GM23338 (cell line): Measurements from ENCODE around the gene SND1. TPM values are rescaled to one million over a fixed set of nuclear protein-coding genes. Genes with fewer than 3 reads are reported as not detected.

Experiments used
- ATAC-seq: fragments of 200-7000 bp; cut with Tn5 transposase; 3 replicates; pipeline ENCODE4 v1.9.1; 2020
- DNase-seq: peaks from one replicate; pipeline ENCODE4 v3.0.0-alpha.2; 2015; ENCODE audit warnings: low spot score
- H2AFZ ChIP-seq: fragments of 200-600 bp; sonication (generic); 2 replicates; pipeline ENCODE4 v1.8.0; 2016; ENCODE audit warnings: antibody characterized with exemption, mild to moderate bottlenecking, moderate library complexity
- H3F3A ChIP-seq: fragments of 200-600 bp; sonication (generic); replicated peaks from 2 replicates; pipeline ENCODE4 v1.8.0; 2017; ENCODE audit warnings: antibody characterized with exemption, mixed run types, low read depth
- H3K27ac ChIP-seq: fragments of 200-600 bp; sonication (generic); 2 replicates; pipeline ENCODE4 v1.6.1; 2016; ENCODE audit warnings: low read depth
- H3K27me3 ChIP-seq: fragments of 200-600 bp; sonication (generic); 2 replicates; pipeline ENCODE4 v1.8.0; 2016; ENCODE audit warnings: mild to moderate bottlenecking, mixed run types, moderate library complexity; ENCODE audit not compliant: insufficient read depth
- H3K36me3 ChIP-seq: fragments of 200-600 bp; sonication (generic); 2 replicates; pipeline ENCODE4 v1.8.0; 2016; ENCODE audit warnings: mild to moderate bottlenecking; ENCODE audit not compliant: insufficient read depth
- H3K4me1 ChIP-seq: fragments of 200-600 bp; sonication (generic); 2 replicates; pipeline ENCODE4 v1.8.0; 2016; ENCODE audit warnings: mild to moderate bottlenecking, moderate library complexity; ENCODE audit not compliant: insufficient read depth
- H3K4me2 ChIP-seq: fragments of 200-600 bp; sonication (generic); 2 replicates; pipeline ENCODE4 v1.7.1; 2017; ENCODE audit warnings: mixed run types
- H3K4me3 ChIP-seq: fragments of 200-600 bp; sonication (generic); 2 replicates; pipeline ENCODE4 v1.6.1; 2016; ENCODE audit warnings: mixed run types
- H3K79me2 ChIP-seq: fragments of 200-600 bp; sonication (generic); replicated peaks from 2 replicates; pipeline ENCODE4 v1.8.0; 2017; ENCODE audit warnings: mild to moderate bottlenecking; ENCODE audit not compliant: insufficient read depth
- H3K9me2 ChIP-seq: fragments of 200-600 bp; sonication (generic); 2 replicates; pipeline ENCODE4 v1.8.0; 2017; ENCODE audit not compliant: insufficient read depth
- H4K20me1 ChIP-seq: fragments of 200-600 bp; sonication (generic); replicated peaks from 2 replicates; pipeline ENCODE4 v1.8.0; 2017; ENCODE audit warnings: mild to moderate bottlenecking; ENCODE audit not compliant: insufficient read depth
- H3K27ac Mint-ChIP-seq: 2 replicates; pipeline ENCODE4 v1.8.0; 2020; ENCODE audit warnings: inconsistent platforms, mild to moderate bottlenecking, moderate library complexity, mixed read lengths
- H3K27me3 Mint-ChIP-seq: 3 replicates; pipeline ENCODE4 v1.8.0; 2022; ENCODE audit warnings: low read depth, mild to moderate bottlenecking, moderate library complexity, mixed read lengths, inconsistent platforms; ENCODE audit not compliant: insufficient read depth, poor library complexity
- H3K36me3 Mint-ChIP-seq: 3 replicates; pipeline ENCODE4 v1.8.0; 2021; ENCODE audit warnings: low read depth, mild to moderate bottlenecking, inconsistent platforms, moderate library complexity, mixed read lengths
- H3K4me1 Mint-ChIP-seq: 3 replicates; pipeline ENCODE4 v1.8.0; 2020; ENCODE audit warnings: mild to moderate bottlenecking, inconsistent platforms, mixed read lengths
- H3K4me3 Mint-ChIP-seq: 3 replicates; pipeline ENCODE4 v1.8.0; 2021; ENCODE audit warnings: moderate library complexity, mild to moderate bottlenecking, inconsistent platforms, mixed read lengths
- H3K9me3 Mint-ChIP-seq: 3 replicates; pipeline ENCODE4 v1.8.0; 2020; ENCODE audit warnings: moderate library complexity, mild to moderate bottlenecking, inconsistent platforms, mixed read lengths
- CREB1 ChIP-seq: fragments of 250-450 bp; sonication (Bioruptor Pico); IDR thresholded peaks from 2 replicates; pipeline ENCODE4 v1.5.0; 2020; ENCODE audit warnings: low read depth, mild to moderate bottlenecking, moderate library complexity
- CTCF ChIP-seq, 2 experiments: fragments of 200-600 bp in 1 of 2; sonication (generic) in 1 of 2; conservative IDR thresholded peaks; 2 replicates each; pipeline versions ENCODE4 v1.5.1 to v1.6.1; 2016 to 2017; ENCODE audit warnings: antibody characterized with exemption in 2 of 2, low read depth in 2 of 2, mild to moderate bottlenecking in 2 of 2, moderate library complexity in 1 of 2
- ETS1 ChIP-seq: IDR thresholded peaks from 2 replicates; pipeline ENCODE4 v1.6.1; 2016; ENCODE audit warnings: antibody characterized with exemption
- EZH2 ChIP-seq: fragments of 200-600 bp; sonication (generic); IDR thresholded peaks from one replicate; pipeline ENCODE4 v1.8.0; 2017; ENCODE audit warnings: antibody characterized with exemption, mild to moderate bottlenecking, low read depth; ENCODE audit not compliant: unreplicated experiment
- JUNB ChIP-seq: IDR thresholded peaks from one replicate; pipeline ENCODE4 v1.6.1; 2016; ENCODE audit warnings: antibody characterized with exemption; ENCODE audit not compliant: unreplicated experiment
- NANOG ChIP-seq: IDR thresholded peaks from 2 replicates; pipeline ENCODE4 v1.6.1; 2016; ENCODE audit warnings: antibody characterized with exemption, borderline replicate concordance
- POLR2AphosphoS5 ChIP-seq: IDR thresholded peaks from 2 replicates; pipeline ENCODE4 v1.6.1; 2016; ENCODE audit warnings: antibody characterized with exemption, low read depth
- REST ChIP-seq: IDR thresholded peaks from one replicate; pipeline ENCODE4 v1.6.1; 2018; ENCODE audit warnings: antibody characterized with exemption; ENCODE audit not compliant: unreplicated experiment
- STAT1 ChIP-seq: IDR thresholded peaks from one replicate; pipeline ENCODE4 v1.6.1; 2016; ENCODE audit warnings: antibody characterized with exemption; ENCODE audit not compliant: unreplicated experiment
- ZNF114 ChIP-seq: fragments of 250-450 bp; sonication (Bioruptor Pico); IDR thresholded peaks from 2 replicates; pipeline ENCODE4 v1.5.0; 2020; ENCODE audit warnings: mild to moderate bottlenecking, moderate library complexity
- ZNF331 ChIP-seq: fragments of 250-450 bp; sonication (Bioruptor Pico); IDR thresholded peaks from 2 replicates; pipeline ENCODE4 v1.5.0; 2020; ENCODE audit warnings: low read depth, mild to moderate bottlenecking, moderate library complexity
- polyA plus RNA-seq: library from polyadenylated mRNA; unstranded; fragments of >200 nt; fragmentation: Nextera tagmentation; extraction: Ambion mirVana; gene quantifications from 2 replicates; pipeline ENCODE4 v1.2.1, GENCODE V29; 2016
- total RNA-seq: library from RNA; depleted of rRNA; stranded (reverse); fragments of >200 nt; shearing (Covaris generic); gene quantifications from 2 replicates; pipeline ENCODE4 v1.2.3, GENCODE V29; 2014

The SND1 gene
- total and polyA plus RNA-seq, 2 experiments from 2014 or later: 107 to 254 TPM

- H3K4me3 ChIP-seq: no peak overlapping the region
- no peak; the same call in 2 of the 3 replicates for ATAC-seq
- no peak overlapping the region for H3K4me3 Mint-ChIP-seq
- peak overlapping the region; percentile 30 for H3K4me2 ChIP-seq
- H4K20me1 ChIP-seq: peaks cover 45% of the 10 kb centered on the region
- TF ChIP-seq ZNF114 (CRISPR knock-in tag) (no peak), CTCF (conservative IDR thresholded peaks at IDR 0.05; ENCODE audit: low read depth in 2 of 2) (no peak)
- no peak overlapping the region for H3K27ac Mint-ChIP-seq
- no peak overlapping the region for H2AFZ ChIP-seq
- H3K36me3 Mint-ChIP-seq: no peaks in the 10 kb centered on the region
- H3K27ac ChIP-seq: no peak overlapping the region
- H3K9me3 Mint-ChIP-seq: no peaks in the 10 kb centered on the region
- H3K79me2 ChIP-seq: peaks cover 89% of the 10 kb centered on the region
- DNase-seq: no peak
- peaks cover 6% of the 10 kb centered on the region for H3K27me3 Mint-ChIP-seq
- no peaks in the 10 kb centered on the region for H3K9me2 ChIP-seq
- H3K36me3 ChIP-seq: no peaks in the 10 kb centered on the region
- H3F3A ChIP-seq: no peaks in the 10 kb centered on the region
- H3K4me1 Mint-ChIP-seq: peaks cover 79% of the 10 kb centered on the region
- no peaks in the 10 kb centered on the region for H3K27me3 ChIP-seq
- peaks cover 88% of the 10 kb centered on the region for H3K4me1 ChIP-seq
Observed at GRCh38 chr7:127809261-127809702, 157.3 kb downstream of the SND1 start.

GRCh38 chr7:127810113-127810512 is 158.1 kb downstream of the SND1 start:
- peaks cover 86% of the 10 kb centered on the region for H3K4me1 Mint-ChIP-seq
- TF ChIP-seq ZNF331 (CRISPR knock-in tag): no peak
- TF ChIP-seq CREB1 (CRISPR knock-in tag): no peak
- no peak for TF ChIP-seq NANOG
- TF ChIP-seq ETS1: no peak
- no peak for TF ChIP-seq STAT1
- no peak for TF ChIP-seq JUNB
- no peak for TF ChIP-seq EZH2
- no peak for TF ChIP-seq POLR2AphosphoS5
- TF ChIP-seq REST: no peak
- no peak for TF ChIP-seq CTCF (conservative IDR thresholded peaks at IDR 0.05; ENCODE audit: low read depth in 2 of 2)

More at GRCh38 chr7:127810113-127810512, 158.1 kb downstream of the SND1 start:
- Histone ChIP-seq H3K4me2 (peak overlapping the region; percentile 30; the same call in 1 of the 2 replicates), H3K4me1 (peaks cover 95% of the 10 kb centered on the region), H3K27me3 (no peaks in the 10 kb centered on the region), H4K20me1 (peaks cover 46% of the 10 kb centered on the region), H2AFZ (no peak overlapping the region), H3K27ac (no peak overlapping the region), H3K36me3 (no peaks in the 10 kb centered on the region), H3K79me2 (peaks cover 89% of the 10 kb centered on the region), H3K4me3 (no peak overlapping the region), H3F3A (no peaks in the 10 kb centered on the region), H3K9me2 (no peaks in the 10 kb centered on the region)
- Mint-ChIP-seq H3K4me3 (no peak overlapping the region), H3K36me3 (no peaks in the 10 kb centered on the region), H3K27ac (no peak overlapping the region), H3K9me3 (no peaks in the 10 kb centered on the region), H3K27me3 (peaks cover 6% of the 10 kb centered on the region)
- ATAC-seq (no peak), DNase-seq (no peak)
